K562 (cell line): ENCODE measurements around the gene ACTN4. TPM values are rescaled to one million over a fixed set of nuclear protein-coding genes. Genes with fewer than 3 reads are reported as not detected.

Source experiments
- ATAC-seq: fragments of 200-7000 bp; cut with Tn5 transposase; 3 replicates; pipeline ENCODE4 v1.9.1; 2020; ENCODE audit warnings: moderate library complexity
- BruUV-seq: library from RNA; stranded (reverse); fragments of 400-500 nt; replicated peaks from 2 replicates; lab custom pipeline; 2021; lab: Mats Ljungman, UMichigan
- CTCF ChIA-PET: fragments of 300-600 bp; formaldehyde crosslinking; extraction: SDS; loops from one replicate; lab custom pipeline; 2021; ENCODE audit warnings: low intra/inter-chr PET ratio; lab: Yijun Ruan, JAX
- POLR2A ChIA-PET: fragments of 300-600, 350-650 bp; sonication (Branson Sonifier 250); formaldehyde crosslinking; extraction: SDS; loops from one replicate; lab custom pipeline; 2021; ENCODE audit warnings: antibody characterized with exemption, inconsistent platforms; lab: Yijun Ruan, JAX
- DNase-seq, 4 experiments: peaks; one replicate each; pipeline versions ENCODE4 v3.0.0 to v3.0.0-alpha.2; 2011 to 2018; ENCODE audit warnings: low spot score in 3 of 4, mixed read lengths in 3 of 4; ENCODE audit errors: extremely low read depth in 1 of 4
- FAIRE-seq: peaks from 2 replicates; lab custom pipeline; 2011; peaks lifted over from hg19 to GRCh38; lab: Jason Lieb, UNC
- H2AFZ ChIP-seq: 2 replicates; pipeline ENCODE4 v1.6.0; 2011; ENCODE audit warnings: low read depth, low read length, control low read depth, inconsistent platforms
- H3K27ac ChIP-seq: fragments of 200-600 bp; 3 replicates; pipeline ENCODE4 v1.8.0; 2011; ENCODE audit warnings: low read depth, mild to moderate bottlenecking, control low read depth, inconsistent platforms, low read length, moderate library complexity, mixed read lengths; ENCODE audit errors: extremely low read depth
- H3K27me3 ChIP-seq, 2 experiments: fragments of 300-600 bp in 1 of 2; 2 replicates in 1 of 2; 3 replicates in 1 of 2; pipeline versions ENCODE4 v1.6.0 to v1.8.0; 2011; ENCODE audit warnings: inconsistent platforms in 2 of 2, low read length in 2 of 2, mild to moderate bottlenecking in 1 of 2, mixed read lengths in 1 of 2, moderate library complexity in 1 of 2; ENCODE audit not compliant: control insufficient read depth in 2 of 2, insufficient read depth in 2 of 2
- H3K36me3 ChIP-seq: fragments of 300-600 bp; 3 replicates; pipeline ENCODE4 v1.8.0; 2011; ENCODE audit warnings: mild to moderate bottlenecking, low read length, inconsistent platforms; ENCODE audit not compliant: control insufficient read depth, insufficient read depth
- H3K4me1 ChIP-seq, 2 experiments: fragments of 200-600 bp in 1 of 2; replicated peaks in 1 of 2; 2 replicates in 1 of 2; 3 replicates in 1 of 2; pipeline versions ENCODE4 v1.5.1 to v1.8.0; 2011; ENCODE audit warnings: inconsistent platforms in 2 of 2, low read length in 2 of 2, mild to moderate bottlenecking in 1 of 2, mixed read lengths in 1 of 2, moderate library complexity in 1 of 2; ENCODE audit not compliant: control insufficient read depth in 2 of 2, insufficient read depth in 2 of 2
- H3K4me2 ChIP-seq: 2 replicates; pipeline ENCODE4 v1.6.1; 2011; ENCODE audit warnings: low read length, control low read depth, inconsistent platforms, mixed read lengths; ENCODE audit not compliant: insufficient read depth
- H3K4me3 ChIP-seq: fragments of 200-600 bp; sonication (generic), shearing (Covaris generic); 2 replicates; pipeline ENCODE4 v1.5.1; 2016; ENCODE audit warnings: control low read depth, inconsistent platforms
- H3K79me2 ChIP-seq: fragments of 200-600 bp; 3 replicates; pipeline ENCODE4 v1.8.0; 2011; ENCODE audit warnings: low read length, inconsistent platforms; ENCODE audit not compliant: control insufficient read depth, insufficient read depth
- H3K9ac ChIP-seq, 2 experiments: 2 replicates each; pipeline versions ENCODE4 v1.6.0 to v1.6.1; 2011; ENCODE audit warnings: low read depth in 2 of 2, low read length in 2 of 2, control low read depth in 1 of 2, inconsistent platforms in 1 of 2, mild to moderate bottlenecking in 1 of 2, mixed read lengths in 1 of 2; ENCODE audit not compliant: insufficient read depth in 1 of 2
- H3K9me1 ChIP-seq: one replicate; pipeline ENCODE4 v1.6.0; 2011; ENCODE audit warnings: inconsistent platforms, mild to moderate bottlenecking, low read length, moderate library complexity; ENCODE audit not compliant: control insufficient read depth, insufficient read depth
- H3K9me3 ChIP-seq: replicated peaks from 2 replicates; pipeline ENCODE4 v1.5.1; 2011; ENCODE audit warnings: low read depth, low read length, inconsistent platforms; ENCODE audit not compliant: control insufficient read depth, insufficient read depth
- H4K20me1 ChIP-seq: replicated peaks from 2 replicates; pipeline ENCODE4 v1.6.1; 2011; ENCODE audit warnings: low read length, inconsistent platforms, mixed read lengths; ENCODE audit not compliant: control insufficient read depth, insufficient read depth
- BHLHE40 ChIP-seq: IDR thresholded peaks from 2 replicates; pipeline ENCODE4 v1.6.1; 2011; ENCODE audit warnings: low read length, improper control_type of control experiment
- FOXJ2 ChIP-seq: fragments of 200-800 bp; sonication (Bioruptor generic); IDR thresholded peaks from 2 replicates; pipeline ENCODE4 v1.6.1; 2016; ENCODE audit warnings: missing genetic modification characterization, missing compliant biosample characterization
- KAT8 ChIP-seq: fragments of 450-650 bp; IDR thresholded peaks from 2 replicates; pipeline ENCODE4 v1.6.1; 2016; ENCODE audit warnings: low read depth, mild to moderate bottlenecking
- MAFK ChIP-seq: IDR thresholded peaks from 2 replicates; pipeline ENCODE4 v1.6.1; 2011; ENCODE audit warnings: low read length, improper control_type of control experiment
- PHF8 ChIP-seq: fragments of 200-600 bp; sonication (generic); IDR thresholded peaks from 2 replicates; pipeline ENCODE4 v1.6.1; 2012; ENCODE audit warnings: mixed run types, mild to moderate bottlenecking, inconsistent platforms, low read length, moderate library complexity, borderline replicate concordance
- POLR2A ChIP-seq: fragments of 450-650 bp; conservative IDR thresholded peaks from 2 replicates; pipeline ENCODE4 v1.6.1; 2016
- PTTG1 ChIP-seq: fragments of 450-650 bp; IDR thresholded peaks from 2 replicates; pipeline ENCODE4 v1.6.1; 2016; ENCODE audit warnings: low read depth, mild to moderate bottlenecking, missing genetic modification characterization, missing compliant biosample characterization
- SNIP1 ChIP-seq: fragments of 450-650 bp; IDR thresholded peaks from 2 replicates; pipeline ENCODE4 v1.7.1; 2017; ENCODE audit warnings: low read depth, mild to moderate bottlenecking
- TCF3 ChIP-seq: sonication (generic); formaldehyde crosslinking; IDR thresholded peaks from 2 replicates; pipeline ENCODE4 v1.4.0; 2020; ENCODE audit warnings: mild to moderate bottlenecking, missing genetic modification reagents
- TCF7L2 ChIP-seq: fragments of 150-350 bp; IDR thresholded peaks from 2 replicates; pipeline ENCODE4 v1.6.1; 2016; ENCODE audit warnings: low read depth, mild to moderate bottlenecking, low read length, moderate library complexity
- ZFX ChIP-seq: sonication (generic); formaldehyde crosslinking; IDR thresholded peaks from 2 replicates; pipeline ENCODE4 v1.8.0; 2022; ENCODE audit warnings: mild to moderate bottlenecking, missing genetic modification reagents, moderate library complexity
- ZNF253 ChIP-seq: fragments of 250-450 bp; sonication (Bioruptor Pico); conservative IDR thresholded peaks from 2 replicates; pipeline ENCODE4 v1.6.1; 2021; ENCODE audit warnings: mild to moderate bottlenecking
- ZNF282 ChIP-seq: sonication (generic); formaldehyde crosslinking; IDR thresholded peaks from 2 replicates; pipeline ENCODE4 v1.8.1; 2023; ENCODE audit warnings: missing genetic modification reagents
- ZNF583 ChIP-seq: fragments of 250-450 bp; sonication (Bioruptor Pico); IDR thresholded peaks from 2 replicates; pipeline ENCODE4 v1.4.0; 2020
- WGBS: fragments of 100-300 bp; shearing (Covaris generic); methylation state at CpG from one replicate; pipeline ENCODE4 v1.1.6; 2016; ENCODE audit warnings: low coverage, mixed read lengths; ENCODE audit not compliant: insufficient coverage; ENCODE audit errors: missing lambda C conversion rate; 5-methylcytosine and 5-hydroxymethylcytosine counted together
- in situ Hi-C: fragments of 300-500 bp; cut with MboI; formaldehyde crosslinking; loops from 4 replicates; pipeline ENCODE4 v1.15.0; 2018; ENCODE audit warnings: inconsistent platforms, mixed read lengths
- intact Hi-C: fragments of 100-400 bp; cut with micrococcal nuclease; formaldehyde crosslinking; loops from 2 replicates; pipeline ENCODE4 v1.14.2; 2022
- polyA plus RNA-seq, 8 experiments: library from polyadenylated mRNA; depleted of rRNA in 4 of 8; stranded (reverse) in 5 of 8; unstranded in 3 of 8; fragments of >200 nt; fragmentation: Nextera tagmentation in 2 of 8; fragmentation: Illumina TruSeq in 1 of 8; extraction: Ambion mirVana in 2 of 8; extraction: Trizol in 1 of 8; gene quantifications; 2 replicates each; pipeline versions ENCODE4 v1.2.1 to v1.2.3, GENCODE V29; 2011 to 2014; ENCODE audit warnings: inconsistent platforms in 1 of 8, missing spikeins in 1 of 8
- total RNA-seq, 7 experiments: library from RNA; depleted of rRNA in 6 of 7; stranded (reverse); fragments of >200 nt in 6 of 7; fragmentation: Illumina TruSeq in 2 of 7; extraction: Trizol in 2 of 7; gene quantifications; 2 replicates each; pipeline versions ENCODE4 v1.2.1 to v1.2.3, GENCODE V29; 2011 to 2021; ENCODE audit warnings: low replicate concordance in 1 of 7
- TF ChIP-seq, protein P1 (sequence below), 3 experiments: IDR thresholded peaks in 2 of 3; conservative IDR thresholded peaks in 1 of 3; 2 replicates each; pipeline ENCODE4 v1.5.1; 2011 to 2012; ENCODE audit warnings: low read length in 3 of 3, mild to moderate bottlenecking in 3 of 3, control low read depth in 2 of 3, improper control_type of control experiment in 1 of 3, inconsistent platforms in 1 of 3, low read depth in 1 of 3, mixed read lengths in 1 of 3, moderate library complexity in 1 of 3; ENCODE audit not compliant: insufficient read depth in 2 of 3
- TF ChIP-seq, protein P2 (sequence below): sonication (generic); IDR thresholded peaks from 2 replicates; pipeline ENCODE4 v1.6.1; 2016
- TF ChIP-seq, protein P3 (sequence below): sonication (generic); formaldehyde crosslinking; IDR thresholded peaks from 2 replicates; pipeline ENCODE4 v1.8.0; 2023; ENCODE audit warnings: mild to moderate bottlenecking, missing genetic modification reagents

ACTN4 gene
- total and polyA plus RNA-seq, 9 of the 15 experiments (the other 6 are each of a cell fraction or from before 2014, with no cell fraction given) = 3.1 to 385 (median 125) TPM

DNA sequence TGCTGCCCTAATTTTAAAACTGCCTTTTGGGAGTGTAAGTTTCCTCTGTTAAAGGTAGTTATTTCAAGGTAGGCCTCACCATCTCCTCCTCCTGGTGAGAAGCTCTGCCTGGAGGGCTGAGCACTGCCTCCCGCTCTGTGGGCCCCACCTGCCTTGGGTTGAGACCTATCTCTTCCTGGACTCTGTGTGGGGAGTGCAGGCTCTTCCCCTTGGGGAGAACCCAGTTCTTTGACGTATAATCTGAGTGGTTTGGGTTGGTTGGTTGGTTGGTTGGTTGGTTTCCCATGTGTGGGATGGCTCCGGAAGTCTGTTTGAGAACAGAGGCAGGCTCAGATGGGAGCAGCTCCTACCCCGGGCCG, 39.1 kb downstream of the ACTN4 start:
- peaks cover 7% of the 10 kb centered on the region for H3K9me3 ChIP-seq
- no peak overlapping the region for H3K4me3 ChIP-seq
- POLR2A ChIA-PET = interaction anchor here (0.7 to 1.2 kb wide), 2 partner anchors 11 to 24 kb away, joined by 3 to 5 read pairs; no protein-coding TSS in a partner anchor
- H4K20me1 ChIP-seq = peaks cover 14% of the 10 kb centered on the region; the same call in 1 of the 2 replicates
- DNase-seq (peak in 2 of 4 experiments; percentile 36 to 47), ATAC-seq (peak; percentile 51), FAIRE-seq (no peak)
- no peak overlapping the region for H2AFZ ChIP-seq
- H3K27ac ChIP-seq = peak overlapping the region; percentile 98; the same call in 2 of the 3 replicates
- H3K4me2 ChIP-seq = peak overlapping the region; percentile 25; the same call in 1 of the 2 replicates
- peaks cover 99% of the 10 kb centered on the region for H3K79me2 ChIP-seq
- in situ Hi-C loops (no loop called here), intact Hi-C loops (loop anchor here (5.0 kb wide), 1 partner anchor 34 kb away; no protein-coding TSS in a partner anchor)
- 54% methylated on average over 5 of the region's 5 CpGs for WGBS
- H3K9me1 ChIP-seq = no peaks in the 10 kb centered on the region
- CTCF ChIA-PET = no interaction called here
- peak overlapping the region; percentile 46 to 59; a peak in 3 of 4 replicates for H3K9ac ChIP-seq
- BruUV-seq = no TSS peak
- peaks cover 70 to 74% of the 10 kb centered on the region in 2 experiments for H3K4me1 ChIP-seq
- H3K36me3 ChIP-seq = peaks cover 56% of the 10 kb centered on the region
- H3K27me3 ChIP-seq = no peaks in the 10 kb centered on the region
- TF ChIP-seq, protein P1, sequence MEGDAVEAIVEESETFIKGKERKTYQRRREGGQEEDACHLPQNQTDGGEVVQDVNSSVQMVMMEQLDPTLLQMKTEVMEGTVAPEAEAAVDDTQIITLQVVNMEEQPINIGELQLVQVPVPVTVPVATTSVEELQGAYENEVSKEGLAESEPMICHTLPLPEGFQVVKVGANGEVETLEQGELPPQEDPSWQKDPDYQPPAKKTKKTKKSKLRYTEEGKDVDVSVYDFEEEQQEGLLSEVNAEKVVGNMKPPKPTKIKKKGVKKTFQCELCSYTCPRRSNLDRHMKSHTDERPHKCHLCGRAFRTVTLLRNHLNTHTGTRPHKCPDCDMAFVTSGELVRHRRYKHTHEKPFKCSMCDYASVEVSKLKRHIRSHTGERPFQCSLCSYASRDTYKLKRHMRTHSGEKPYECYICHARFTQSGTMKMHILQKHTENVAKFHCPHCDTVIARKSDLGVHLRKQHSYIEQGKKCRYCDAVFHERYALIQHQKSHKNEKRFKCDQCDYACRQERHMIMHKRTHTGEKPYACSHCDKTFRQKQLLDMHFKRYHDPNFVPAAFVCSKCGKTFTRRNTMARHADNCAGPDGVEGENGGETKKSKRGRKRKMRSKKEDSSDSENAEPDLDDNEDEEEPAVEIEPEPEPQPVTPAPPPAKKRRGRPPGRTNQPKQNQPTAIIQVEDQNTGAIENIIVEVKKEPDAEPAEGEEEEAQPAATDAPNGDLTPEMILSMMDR (IDR thresholded peaks at IDR 0.05 in 2 of 3, conservative IDR thresholded peaks at IDR 0.05 in 1 of 3; ENCODE audit: insufficient read depth in 2 of 3, low read depth in 1 of 3, low read length in 3 of 3) = no peak
- TF ChIP-seq ZFX (CRISPR knock-in tag) (peak; percentile 35), PTTG1 (tag) (no peak), MAFK (no peak), PHF8 (no peak), ZNF282 (CRISPR knock-in tag) (no peak), TCF7L2 (no peak), POLR2A (0 out of 2 replicates have a peak, but pooled peaks have one; percentile 23), BHLHE40 (no peak), FOXJ2 (no peak), TCF3 (CRISPR knock-in tag) (no peak), ZNF253 (no peak), ZNF583 (CRISPR knock-in tag) (no peak), KAT8 (no peak), SNIP1 (peak; percentile 51; the same call in 1 of the 2 replicates)
- TF ChIP-seq, protein P2, sequence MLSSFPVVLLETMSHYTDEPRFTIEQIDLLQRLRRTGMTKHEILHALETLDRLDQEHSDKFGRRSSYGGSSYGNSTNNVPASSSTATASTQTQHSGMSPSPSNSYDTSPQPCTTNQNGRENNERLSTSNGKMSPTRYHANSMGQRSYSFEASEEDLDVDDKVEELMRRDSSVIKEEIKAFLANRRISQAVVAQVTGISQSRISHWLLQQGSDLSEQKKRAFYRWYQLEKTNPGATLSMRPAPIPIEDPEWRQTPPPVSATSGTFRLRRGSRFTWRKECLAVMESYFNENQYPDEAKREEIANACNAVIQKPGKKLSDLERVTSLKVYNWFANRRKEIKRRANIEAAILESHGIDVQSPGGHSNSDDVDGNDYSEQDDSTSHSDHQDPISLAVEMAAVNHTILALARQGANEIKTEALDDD = peak; percentile 34; the same call in 1 of the 2 replicates
- TF ChIP-seq, protein P3, sequence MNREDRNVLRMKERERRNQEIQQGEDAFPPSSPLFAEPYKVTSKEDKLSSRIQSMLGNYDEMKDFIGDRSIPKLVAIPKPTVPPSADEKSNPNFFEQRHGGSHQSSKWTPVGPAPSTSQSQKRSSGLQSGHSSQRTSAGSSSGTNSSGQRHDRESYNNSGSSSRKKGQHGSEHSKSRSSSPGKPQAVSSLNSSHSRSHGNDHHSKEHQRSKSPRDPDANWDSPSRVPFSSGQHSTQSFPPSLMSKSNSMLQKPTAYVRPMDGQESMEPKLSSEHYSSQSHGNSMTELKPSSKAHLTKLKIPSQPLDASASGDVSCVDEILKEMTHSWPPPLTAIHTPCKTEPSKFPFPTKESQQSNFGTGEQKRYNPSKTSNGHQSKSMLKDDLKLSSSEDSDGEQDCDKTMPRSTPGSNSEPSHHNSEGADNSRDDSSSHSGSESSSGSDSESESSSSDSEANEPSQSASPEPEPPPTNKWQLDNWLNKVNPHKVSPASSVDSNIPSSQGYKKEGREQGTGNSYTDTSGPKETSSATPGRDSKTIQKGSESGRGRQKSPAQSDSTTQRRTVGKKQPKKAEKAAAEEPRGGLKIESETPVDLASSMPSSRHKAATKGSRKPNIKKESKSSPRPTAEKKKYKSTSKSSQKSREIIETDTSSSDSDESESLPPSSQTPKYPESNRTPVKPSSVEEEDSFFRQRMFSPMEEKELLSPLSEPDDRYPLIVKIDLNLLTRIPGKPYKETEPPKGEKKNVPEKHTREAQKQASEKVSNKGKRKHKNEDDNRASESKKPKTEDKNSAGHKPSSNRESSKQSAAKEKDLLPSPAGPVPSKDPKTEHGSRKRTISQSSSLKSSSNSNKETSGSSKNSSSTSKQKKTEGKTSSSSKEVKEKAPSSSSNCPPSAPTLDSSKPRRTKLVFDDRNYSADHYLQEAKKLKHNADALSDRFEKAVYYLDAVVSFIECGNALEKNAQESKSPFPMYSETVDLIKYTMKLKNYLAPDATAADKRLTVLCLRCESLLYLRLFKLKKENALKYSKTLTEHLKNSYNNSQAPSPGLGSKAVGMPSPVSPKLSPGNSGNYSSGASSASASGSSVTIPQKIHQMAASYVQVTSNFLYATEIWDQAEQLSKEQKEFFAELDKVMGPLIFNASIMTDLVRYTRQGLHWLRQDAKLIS (CRISPR knock-in tag) = no peak
